ENCODE results near the gene EEF1G.
"Not testable (repeated sequence)": the region's sequence is repeated elsewhere in the genome, so short reads cannot be mapped to it uniquely, and the experiment has no call there.

EEF1G gene

DNA sequence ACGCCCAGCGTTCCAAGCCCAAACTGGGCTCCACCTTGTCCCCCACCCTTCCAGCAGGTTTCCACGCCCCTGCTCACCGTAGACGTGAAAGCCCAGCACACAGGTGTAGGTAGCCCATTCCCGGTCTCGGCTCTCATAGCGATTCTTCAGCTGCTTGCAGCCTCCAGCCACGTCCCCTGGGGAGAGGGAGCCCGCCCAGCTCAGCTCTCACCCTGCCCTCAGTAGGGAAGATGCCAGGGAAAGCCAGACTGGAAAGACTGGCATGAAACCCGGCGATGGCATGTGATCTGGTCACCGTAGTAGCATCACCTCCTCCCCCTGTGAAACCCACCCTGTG lies 29.3 kb upstream of the EEF1G start:
- DNase-seq, result no peak

DNA sequence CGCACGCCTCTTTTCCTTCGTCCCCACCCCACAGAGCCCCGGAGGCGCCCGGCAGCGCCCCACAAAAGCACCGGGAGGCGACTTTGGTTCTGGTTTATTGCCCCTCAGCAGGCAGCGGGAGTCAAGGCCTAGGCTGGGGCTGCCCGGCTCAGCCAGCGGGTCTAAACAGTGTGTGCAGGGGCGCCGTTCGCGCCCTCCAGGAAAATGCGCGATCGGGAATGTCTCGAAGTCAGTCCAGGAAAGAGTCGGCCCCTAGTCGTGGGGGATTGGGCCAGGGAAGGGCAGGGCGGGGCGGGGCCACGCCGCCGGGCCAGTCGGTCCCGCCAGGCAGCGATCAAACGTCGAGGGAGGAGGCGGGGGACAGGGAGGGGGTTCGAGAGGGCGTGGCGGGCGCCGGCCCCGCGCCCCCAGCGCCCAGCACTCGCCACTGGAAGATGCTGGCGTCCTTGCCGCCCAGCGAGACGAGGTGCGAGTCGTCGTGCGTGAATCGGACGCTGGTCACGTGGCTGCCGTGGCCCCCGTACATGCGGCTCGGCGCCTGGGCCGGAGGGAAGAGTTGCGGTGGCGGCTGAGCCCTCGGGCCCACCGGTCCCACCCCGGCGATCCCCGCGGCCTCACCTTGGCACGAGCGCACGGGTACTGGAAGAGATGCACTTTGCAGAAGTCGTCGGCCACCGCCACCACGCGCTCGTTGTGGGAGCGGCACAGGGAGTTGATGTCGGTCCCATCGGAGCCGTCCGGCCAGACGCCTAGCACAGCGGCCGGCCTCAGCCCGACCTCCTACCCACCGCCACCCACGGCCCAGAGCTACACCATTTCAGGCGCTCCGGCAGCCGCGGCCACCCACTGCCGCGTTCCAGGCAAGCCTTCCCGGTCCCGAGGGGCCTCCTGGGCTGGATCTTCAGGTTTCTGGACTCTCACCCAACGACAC lies 28.7 kb upstream of the EEF1G start:
- peak; percentile 69 for DNase-seq

- DNase-seq, result peak; percentile 97
Measured at GRCh38 chr11:62601372-62602140, 27.9 kb upstream of the EEF1G start, which contains the start of gene MTA2. Gene MTA2 (minus strand): TSS chr11:62601865. CDS start chr11:62601450, 415 bp downstream.

- DNase-seq, result peak; percentile 32
Measured at GRCh38 chr11:62601122-62601371, 27.4 kb upstream of the EEF1G start.

DNA sequence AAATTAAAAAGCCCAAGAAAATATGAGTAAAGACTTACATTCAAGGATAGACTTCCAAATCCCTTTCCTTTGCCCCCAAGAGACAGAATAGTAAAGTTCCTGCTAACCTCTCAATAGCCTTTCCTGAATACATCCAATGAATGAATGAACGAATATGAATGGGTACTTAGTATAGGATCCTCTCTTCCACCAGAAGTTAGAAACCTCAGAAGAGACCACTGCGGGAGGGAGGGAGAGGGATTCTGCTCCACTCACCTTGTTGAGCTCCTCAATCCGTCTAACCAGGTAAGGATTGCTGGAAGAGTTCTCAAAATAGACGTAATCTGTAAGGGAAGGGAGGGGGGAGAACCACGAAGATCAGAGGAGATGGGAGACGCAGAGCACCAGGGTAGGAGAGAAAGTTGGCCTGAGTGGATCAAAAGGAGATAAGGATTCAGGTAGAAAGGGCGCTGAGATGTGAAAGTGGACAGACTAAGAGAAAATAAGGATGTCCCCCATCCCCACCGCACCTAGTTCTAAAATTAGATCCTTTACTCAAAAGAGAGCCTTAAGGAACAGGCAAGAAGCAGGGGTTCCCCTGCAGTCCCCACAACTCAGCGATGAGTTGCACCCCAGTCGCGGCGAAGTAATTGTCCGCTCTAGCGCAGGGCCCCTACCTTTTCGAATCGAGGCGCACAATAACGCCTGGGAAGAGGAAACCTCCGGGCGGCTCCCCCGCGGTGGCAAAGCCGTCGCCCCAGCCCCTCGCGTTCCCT lies 26.9 kb upstream of the EEF1G start:
- DNase-seq, result no peak

DNA sequence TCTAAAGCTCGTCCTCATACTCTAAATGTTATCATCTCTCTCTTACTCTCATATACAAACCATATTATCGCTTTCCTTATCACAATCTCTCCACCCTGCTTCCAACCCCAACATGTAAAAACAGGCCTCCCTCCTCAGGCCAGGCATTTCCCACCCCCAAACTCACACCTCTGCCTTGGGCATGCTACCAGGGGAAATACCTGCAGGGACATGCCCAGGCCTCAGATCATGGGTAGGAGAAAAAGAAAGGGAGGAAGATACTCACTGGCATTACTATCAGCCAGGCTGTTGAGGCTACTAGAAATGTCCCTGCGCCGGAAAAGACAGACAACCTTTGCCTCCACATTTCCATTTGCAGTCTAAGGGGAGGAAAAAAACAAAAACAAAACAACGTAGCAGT lies 26.2 kb upstream of the EEF1G start:
- DNase-seq, result no peak

DNA sequence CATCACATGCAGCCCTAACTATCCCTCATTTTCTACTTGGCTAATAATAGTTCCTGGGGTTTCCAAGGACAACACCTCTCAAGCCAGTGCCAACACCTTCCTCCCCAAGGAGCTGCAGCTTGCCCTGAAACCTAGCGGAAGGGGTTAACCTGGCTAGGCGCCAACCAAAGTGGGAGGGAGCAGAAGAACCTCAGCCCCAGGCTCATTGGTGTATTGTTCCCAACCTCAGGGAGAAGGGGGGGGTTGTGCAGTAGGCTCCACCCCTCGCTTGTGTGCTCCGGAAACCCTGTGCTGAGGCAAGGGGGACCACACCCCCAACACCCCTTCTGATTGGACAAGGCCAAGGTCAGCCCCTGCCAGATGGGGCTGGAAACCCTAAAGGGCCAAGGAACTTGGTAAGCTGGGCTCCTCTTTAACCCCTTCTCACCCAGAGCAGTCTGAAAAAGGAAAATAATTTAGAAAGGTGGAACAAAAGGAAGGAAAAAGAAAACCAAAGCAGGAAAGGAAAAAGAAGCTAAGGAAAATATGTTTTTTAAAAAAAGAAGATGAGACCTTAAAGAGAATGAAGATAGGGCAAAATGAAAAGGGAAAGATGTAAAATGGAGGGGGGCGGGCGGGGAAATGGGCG lies 25.5 kb upstream of the EEF1G start:
- peak; percentile 98 for DNase-seq

- DNase-seq, result no peak
Measured at GRCh38 chr11:62595124-62595523, 21.4 kb upstream of the EEF1G start.

- peak; percentile 68 for DNase-seq
Measured at GRCh38 chr11:62593434-62594044, 19.8 kb upstream of the EEF1G start.

DNA sequence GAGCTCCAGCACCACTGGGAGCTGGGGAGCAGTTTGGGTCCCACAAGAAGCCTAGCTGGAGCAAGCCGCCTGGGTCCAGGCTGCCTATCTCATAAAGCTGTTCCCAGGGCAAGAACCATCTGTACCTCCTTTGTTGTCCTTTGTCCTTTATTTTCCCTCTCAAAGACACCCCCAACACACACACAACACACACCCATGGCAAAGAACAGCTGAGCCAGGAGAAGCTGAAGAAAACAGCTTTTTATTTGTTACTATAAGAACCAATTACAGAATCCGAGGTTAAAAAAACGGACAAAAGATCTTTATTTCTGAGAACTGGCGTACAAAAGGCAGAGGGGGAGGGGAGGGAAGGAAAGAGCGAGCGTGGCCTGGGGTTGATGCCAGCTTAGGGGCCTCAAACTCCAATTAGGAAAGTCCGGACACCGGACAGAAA lies 19.3 kb upstream of the EEF1G start:
- no peak for DNase-seq

DNA sequence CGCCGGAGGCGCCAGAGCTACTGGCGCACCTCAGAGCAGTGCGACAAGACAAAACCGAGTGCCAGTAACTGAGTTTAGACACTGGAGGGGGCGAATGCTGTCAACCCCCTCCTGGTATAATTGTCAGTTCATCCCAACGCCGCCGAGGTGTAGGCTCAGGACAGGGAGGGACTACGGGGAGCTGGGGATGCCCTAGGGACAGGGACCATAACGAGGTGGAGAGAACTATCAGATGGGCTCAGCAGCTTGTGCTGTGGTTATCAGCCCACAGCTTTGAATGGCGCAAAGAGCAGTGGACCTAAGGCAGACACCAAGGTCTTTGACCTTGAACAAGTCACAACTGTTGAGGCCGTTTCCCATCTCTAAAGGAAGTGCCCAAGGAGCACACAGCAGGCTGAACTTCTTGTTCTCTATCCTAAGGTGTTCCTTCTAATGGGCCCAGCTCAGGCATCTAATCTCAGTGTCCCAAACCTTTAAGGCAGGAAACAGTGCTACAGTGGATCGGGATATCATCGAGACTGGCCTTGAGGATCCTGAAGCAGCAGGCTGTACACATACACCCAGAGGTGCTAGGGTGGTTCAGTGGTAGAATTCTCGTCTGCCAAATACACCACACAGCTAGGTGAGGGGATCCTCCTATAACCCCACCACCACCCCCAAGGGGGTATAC lies 18.6 kb upstream of the EEF1G start:
- no peak for DNase-seq

DNA sequence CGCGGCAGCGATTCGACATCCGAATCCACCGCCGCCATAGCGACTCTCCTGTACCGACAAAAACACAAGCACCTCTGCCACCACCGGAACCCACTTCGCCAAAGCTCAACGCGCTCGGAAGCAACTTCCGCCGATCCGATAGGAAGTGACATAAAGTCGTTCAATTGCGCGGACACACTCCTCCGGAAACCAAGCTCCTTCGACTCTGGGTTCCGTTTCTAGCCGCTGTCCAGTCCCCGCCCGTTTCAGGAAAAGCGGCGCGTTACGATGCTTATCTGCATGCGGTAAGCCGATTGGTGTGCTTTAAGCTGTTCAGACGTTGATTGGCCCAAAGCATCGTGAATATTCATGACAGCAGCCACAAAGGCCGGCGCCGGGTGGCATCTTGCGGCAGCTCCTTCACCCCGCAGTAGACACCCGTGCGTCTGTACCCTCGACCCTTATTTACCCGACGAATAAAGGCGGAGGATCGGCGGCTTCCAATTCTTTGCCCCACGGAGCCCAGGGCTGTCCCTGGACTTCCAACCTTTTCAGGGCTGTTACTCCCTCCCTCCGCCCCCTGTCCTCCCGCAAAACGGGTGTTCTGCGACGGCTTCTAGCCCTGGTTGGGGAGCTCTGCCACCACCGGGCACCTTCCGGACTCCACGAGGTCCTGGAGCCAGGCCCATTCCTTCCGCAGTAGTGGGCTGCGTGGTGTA lies 17.9 kb upstream of the EEF1G start, which contains the start of gene TUT1:
TUT1 (minus strand) TSS at position 76 of the 698 bp plus-strand sequence; CDS start at position 38, 38 bp downstream.
- peak; percentile 99 for DNase-seq

GRCh38 chr11:62588966-62589637 lies 15.4 kb upstream of the EEF1G start:
- DNase-seq, result no peak

- DNase-seq, result not testable (repeated sequence)
Measured at GRCh38 chr11:62585356-62585755, 11.7 kb upstream of the EEF1G start.

- DNase-seq, result not testable (repeated sequence)
Measured at GRCh38 chr11:62581735-62582134, 8.0 kb upstream of the EEF1G start.

DNA sequence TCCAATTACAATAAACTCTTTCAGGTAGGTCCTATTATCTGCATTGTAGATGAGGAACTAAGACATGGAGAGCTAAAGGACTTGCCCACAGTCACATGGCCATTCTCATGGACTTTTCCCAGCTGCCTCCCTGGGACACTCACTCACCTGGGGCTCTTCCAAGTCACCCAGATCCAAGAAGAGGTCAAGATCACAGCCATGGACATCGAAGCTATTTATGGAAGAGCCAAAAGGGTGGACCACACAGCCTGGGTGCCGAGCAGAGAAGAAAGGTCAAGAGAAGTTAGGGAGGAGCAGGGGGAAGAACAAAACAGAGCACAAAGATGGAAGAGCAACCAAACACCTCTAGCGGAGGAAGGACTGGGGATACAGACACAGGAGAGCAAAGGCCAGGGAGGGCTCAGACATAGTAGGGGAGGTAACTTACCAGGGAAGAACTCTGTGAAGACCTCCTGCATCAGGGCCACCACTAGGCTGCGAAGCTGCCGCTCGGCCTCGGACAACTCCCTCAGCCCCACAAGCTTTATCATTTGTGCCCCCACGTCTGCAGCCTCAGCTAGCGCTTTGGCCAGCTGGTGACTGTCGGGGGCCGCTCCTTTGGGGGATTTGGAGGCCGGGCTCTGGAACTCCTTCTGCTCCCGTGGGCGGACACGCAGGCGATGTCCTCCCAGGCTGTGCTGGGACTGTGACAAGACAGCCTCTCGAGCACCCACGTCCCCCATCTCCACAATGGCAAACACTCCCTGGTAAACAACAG lies 7.4 kb upstream of the EEF1G start:
- DNase-seq, result no peak

DNA sequence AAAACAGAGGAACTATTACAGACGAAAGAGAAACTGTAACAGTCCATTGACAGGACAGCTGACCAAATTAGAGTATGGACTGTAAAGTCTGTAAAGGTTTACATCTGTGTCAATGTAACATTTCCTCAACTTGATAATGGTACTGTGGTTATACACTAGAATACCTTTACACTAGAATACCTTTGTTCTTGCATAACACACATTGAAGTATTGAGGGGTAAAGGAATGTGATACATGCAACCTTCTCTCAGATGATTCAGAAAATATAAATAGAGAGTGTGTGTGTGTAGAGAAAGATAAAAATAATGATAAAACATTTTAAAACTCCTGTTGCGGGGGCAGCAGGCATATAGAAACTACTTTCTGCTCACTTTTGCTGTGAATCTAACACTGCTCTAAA lies 5.6 kb upstream of the EEF1G start:
- DNase-seq, result no peak

GRCh38 chr11:62578541-62578940 lies 4.8 kb upstream of the EEF1G start:
- no peak for DNase-seq

DNA sequence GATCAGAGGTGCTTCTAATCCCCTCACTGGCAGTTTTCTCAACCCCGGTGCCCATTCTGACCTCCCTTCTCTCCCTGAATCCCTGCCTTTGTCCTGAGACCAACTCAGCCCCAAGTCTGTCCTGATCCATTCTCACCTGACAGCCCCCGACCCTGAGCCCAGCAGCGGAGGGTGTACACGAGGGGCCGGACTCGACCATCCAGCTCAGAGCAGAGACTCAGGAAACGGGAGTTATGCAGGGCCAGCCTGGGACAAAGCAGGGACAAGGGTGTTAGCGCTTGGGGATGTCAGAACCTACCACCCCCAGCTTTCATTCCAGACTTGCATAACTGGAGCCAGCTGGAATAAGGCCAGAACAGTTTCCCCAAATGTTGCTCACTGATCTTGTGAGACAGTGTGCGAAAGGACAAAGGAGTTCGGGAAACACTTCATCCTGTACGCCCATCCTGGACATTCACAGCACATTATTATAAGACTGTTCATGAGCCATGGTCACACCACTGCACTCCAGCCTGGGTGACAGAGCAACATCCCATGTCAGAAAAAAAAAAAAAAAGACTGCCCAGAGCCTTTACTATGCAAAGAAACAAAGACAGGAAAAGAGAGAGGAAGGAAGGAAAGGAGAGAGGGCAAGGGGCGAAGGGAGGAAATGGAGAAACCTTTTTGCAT lies 3.5 kb upstream of the EEF1G start:
- DNase-seq, result no peak
